H9 (cell line): ENCODE data around the gene SULT1E1. TPM values are rescaled to one million over a fixed set of nuclear protein-coding genes. Genes with fewer than 3 reads are reported as not detected.

Source experiments
- DNase-seq: peaks from one replicate; pipeline ENCODE4 v3.0.0-alpha.2; 2017
- H2AFZ ChIP-seq: one replicate; pipeline ENCODE4 v1.6.1; 2013; ENCODE audit warnings: mild to moderate bottlenecking, low read length, control low read depth, moderate library complexity
- H2AK5ac ChIP-seq: 2 replicates; pipeline ENCODE4 v1.6.1; 2013; ENCODE audit warnings: low read length, control low read depth, mixed read lengths; ENCODE audit not compliant: insufficient read length
- H2BK120ac ChIP-seq: one replicate; pipeline ENCODE4 v1.6.1; 2013; ENCODE audit warnings: low read depth, mild to moderate bottlenecking, low read length, control low read depth, inconsistent platforms; ENCODE audit not compliant: poor library complexity, severe bottlenecking
- H2BK12ac ChIP-seq: 2 replicates; pipeline ENCODE4 v1.6.1; 2013; ENCODE audit warnings: low read length, control low read depth, mixed read lengths, low read depth; ENCODE audit not compliant: insufficient read length
- H2BK15ac ChIP-seq: 2 replicates; pipeline ENCODE4 v1.6.1; 2013; ENCODE audit warnings: low read depth, low read length, control low read depth
- H2BK20ac ChIP-seq: one replicate; pipeline ENCODE4 v1.6.1; 2013; ENCODE audit warnings: low read depth, mild to moderate bottlenecking, low read length, control low read depth, inconsistent platforms; ENCODE audit not compliant: poor library complexity, severe bottlenecking
- H2BK5ac ChIP-seq: 2 replicates; pipeline ENCODE4 v1.6.1; 2013; ENCODE audit warnings: low read length, control low read depth, mixed read lengths; ENCODE audit not compliant: insufficient read length
- H3K14ac ChIP-seq: 2 replicates; pipeline ENCODE4 v1.6.1; 2013; ENCODE audit warnings: low read length, control low read depth; ENCODE audit not compliant: insufficient read depth
- H3K18ac ChIP-seq: 2 replicates; pipeline ENCODE4 v1.6.1; 2013; ENCODE audit warnings: low read depth, mild to moderate bottlenecking, mixed read lengths, low read length, control low read depth; ENCODE audit not compliant: insufficient read length
- H3K23ac ChIP-seq: 2 replicates; pipeline ENCODE4 v1.6.1; 2013; ENCODE audit warnings: low read length, control low read depth, mixed read lengths, low read depth; ENCODE audit not compliant: insufficient read length
- H3K23me2 ChIP-seq: 2 replicates; pipeline ENCODE4 v1.6.1; 2013; ENCODE audit warnings: low read depth, mild to moderate bottlenecking, mixed read lengths, low read length, control low read depth; ENCODE audit not compliant: insufficient read length, poor library complexity, severe bottlenecking
- H3K27ac ChIP-seq: 2 replicates; pipeline ENCODE4 v1.5.1; 2013; ENCODE audit warnings: low read length, control low read depth, mixed read lengths, low read depth; ENCODE audit not compliant: insufficient read length
- H3K27me3 ChIP-seq: 2 replicates; pipeline ENCODE4 v1.6.1; 2013; ENCODE audit warnings: low read length, control low read depth, inconsistent platforms; ENCODE audit not compliant: insufficient read depth
- H3K4ac ChIP-seq: 2 replicates; pipeline ENCODE4 v1.6.1; 2013; ENCODE audit warnings: low read depth, mild to moderate bottlenecking, control low read depth, inconsistent platforms, low read length, moderate library complexity
- H3K4me1 ChIP-seq: 2 replicates; pipeline ENCODE4 v1.6.1; 2013; ENCODE audit warnings: low read length, control low read depth, inconsistent platforms; ENCODE audit not compliant: insufficient read depth
- H3K4me2 ChIP-seq: 2 replicates; pipeline ENCODE4 v1.6.1; 2013; ENCODE audit warnings: low read length, control low read depth, mixed read lengths; ENCODE audit not compliant: insufficient read length, insufficient read depth
- H3K56ac ChIP-seq: 2 replicates; pipeline ENCODE4 v1.6.1; 2013; ENCODE audit warnings: low read depth, mild to moderate bottlenecking, mixed read lengths, low read length, control low read depth; ENCODE audit not compliant: insufficient read length
- H3K79me1 ChIP-seq: 2 replicates; pipeline ENCODE4 v1.6.1; 2013; ENCODE audit warnings: low read depth, mild to moderate bottlenecking, moderate library complexity, low read length, control low read depth, inconsistent platforms; ENCODE audit not compliant: insufficient read depth, poor library complexity, severe bottlenecking
- H3K79me2 ChIP-seq: 2 replicates; pipeline ENCODE4 v1.6.1; 2013; ENCODE audit warnings: low read length, control low read depth, inconsistent platforms; ENCODE audit not compliant: insufficient read depth
- H3K9ac ChIP-seq: 2 replicates; pipeline ENCODE4 v1.6.1; 2013; ENCODE audit warnings: low read length, control low read depth, mixed read lengths; ENCODE audit not compliant: insufficient read length; ENCODE audit errors: extremely low read depth
- H3K9me3 ChIP-seq: one replicate; pipeline ENCODE4 v1.6.1; 2013; ENCODE audit warnings: low read depth, low read length, inconsistent platforms; ENCODE audit not compliant: control insufficient read depth
- H3T11ph ChIP-seq: one replicate; pipeline ENCODE4 v1.6.1; 2013; ENCODE audit warnings: mild to moderate bottlenecking, low read length, control low read depth, inconsistent platforms
- H4K20me1 ChIP-seq: one replicate; pipeline ENCODE4 v1.6.1; 2013; ENCODE audit not compliant: control insufficient read depth, insufficient read length, insufficient read depth
- H4K5ac ChIP-seq: 2 replicates; pipeline ENCODE4 v1.6.1; 2013; ENCODE audit warnings: low read depth, mild to moderate bottlenecking, mixed read lengths, low read length, control low read depth; ENCODE audit not compliant: insufficient read length
- H4K8ac ChIP-seq: replicated peaks from 2 replicates; pipeline ENCODE4 v1.6.1; 2013; ENCODE audit warnings: low read length, control low read depth, mixed read lengths, low read depth; ENCODE audit not compliant: insufficient read length
- H4K91ac ChIP-seq: 2 replicates; pipeline ENCODE4 v1.6.1; 2013; ENCODE audit warnings: low read depth, mild to moderate bottlenecking, moderate library complexity, mixed read lengths, low read length, control low read depth; ENCODE audit not compliant: insufficient read length
- H3K27ac Mint-ChIP-seq, 3 experiments: 2 replicates in 2 of 3; 3 replicates in 1 of 3; pipeline ENCODE4 v1.8.0; 2020 to 2021; ENCODE audit warnings: mixed read lengths in 3 of 3, mild to moderate bottlenecking in 1 of 3, moderate library complexity in 1 of 3
- H3K27me3 Mint-ChIP-seq: 2 replicates; pipeline ENCODE4 v1.8.0; 2021; ENCODE audit warnings: low read depth, mild to moderate bottlenecking, moderate library complexity, mixed read lengths
- H3K36me3 Mint-ChIP-seq, 3 experiments: 2 replicates in 2 of 3; 3 replicates in 1 of 3; pipeline ENCODE4 v1.8.0; 2020 to 2021; ENCODE audit warnings: low read depth in 3 of 3, mixed read lengths in 3 of 3; ENCODE audit not compliant: insufficient read depth in 1 of 3
- H3K4me1 Mint-ChIP-seq, 2 experiments: 2 replicates each; pipeline ENCODE4 v1.8.0; 2020; ENCODE audit warnings: mixed read lengths in 2 of 2
- H3K4me3 Mint-ChIP-seq, 2 experiments: 2 replicates in 1 of 2; 3 replicates in 1 of 2; pipeline ENCODE4 v1.8.0; 2020 to 2021; ENCODE audit warnings: mild to moderate bottlenecking in 2 of 2, mixed read lengths in 2 of 2, moderate library complexity in 1 of 2
- H3K9me3 Mint-ChIP-seq, 2 experiments: 2 replicates in 1 of 2; 3 replicates in 1 of 2; pipeline ENCODE4 v1.8.0; 2020; ENCODE audit warnings: mild to moderate bottlenecking in 2 of 2, mixed read lengths in 2 of 2, moderate library complexity in 1 of 2
- CTCF ChIP-seq: fragments of 200-600 bp; sonication (generic); conservative IDR thresholded peaks from 3 replicates; pipeline ENCODE4 v1.8.0; 2021; ENCODE audit warnings: antibody characterized with exemption, mild to moderate bottlenecking
- WGBS: extraction: QIAGEN DNeasy Blood & Tissue Kit; methylation state at CpG from one replicate; pipeline ENCODE4 v1.1.7; 2013; ENCODE audit warnings: missing lambda C conversion rate, low lambda C conversion rate, mixed read lengths; ENCODE audit not compliant: insufficient read length; ENCODE audit errors: extremely low coverage; 5-methylcytosine and 5-hydroxymethylcytosine counted together
- total RNA-seq: library from RNA; stranded (reverse); gene quantifications from 2 replicates; pipeline ENCODE4 v1.2.1, GENCODE V29; 2021

SULT1E1 gene
- total RNA-seq, 1 experiment from 2014 or later: not detected

- Histone ChIP-seq H2BK12ac (no peak overlapping the region), H4K8ac (no peak overlapping the region), H3K23ac (no peak overlapping the region), H2BK20ac (no peak overlapping the region), H3K79me1 (no peaks in the 10 kb centered on the region), H2BK5ac (no peak overlapping the region), H3K14ac (no peak overlapping the region), H2AK5ac (no peak overlapping the region), H3K4me2 (no peak overlapping the region), H3K56ac (no peak overlapping the region), H3K79me2 (no peaks in the 10 kb centered on the region), H3K4me1 (no peaks in the 10 kb centered on the region), H3K27ac (no peak overlapping the region), H3K9me3 (no peaks in the 10 kb centered on the region), H3K9ac (no peak overlapping the region), H4K5ac (no peak overlapping the region), H3K23me2 (no peaks in the 10 kb centered on the region), H2BK120ac (no peak overlapping the region), H3K27me3 (no peaks in the 10 kb centered on the region), H4K91ac (no peak overlapping the region), H4K20me1 (no peaks in the 10 kb centered on the region), H3K18ac (no peak overlapping the region), H3T11ph (no peak overlapping the region), H2AFZ (no peak overlapping the region), H3K4ac (no peak overlapping the region), H2BK15ac (no peak overlapping the region)
- H3K9me3 Mint-ChIP-seq: no peaks in the 10 kb centered on the region; a peak in 1 of 5 replicates
- DNase-seq: no peak
- no peaks in the 10 kb centered on the region; a peak in 1 of 7 replicates for H3K36me3 Mint-ChIP-seq
- H3K27ac Mint-ChIP-seq: no peak overlapping the region
- H3K4me3 Mint-ChIP-seq: no peak overlapping the region
- no peaks in the 10 kb centered on the region for H3K27me3 Mint-ChIP-seq
- H3K4me1 Mint-ChIP-seq: peaks cover 7 to 11% of the 10 kb centered on the region in 2 experiments
- WGBS: no CpG with 5 or more reads among the region's 4 CpGs
- no peak for TF ChIP-seq CTCF
Observed at GRCh38 chr4:69823048-69823447, 36.9 kb downstream of the SULT1E1 start.
